PFSK-1 (cell line): Measurements from ENCODE around the gene USP27X.

ENCODE experiments used
- REST ChIP-seq, 2 experiments: IDR thresholded peaks; 2 replicates each; pipeline versions ENCODE4 v1.6.1 to v1.8.0; 2011 to 2012; ENCODE audit warnings: low read depth in 2 of 2, low read length in 2 of 2, control low read depth in 1 of 2, inconsistent platforms in 1 of 2, mild to moderate bottlenecking in 1 of 2, moderate library complexity in 1 of 2; ENCODE audit not compliant: insufficient read depth in 1 of 2
- TAF1 ChIP-seq: IDR thresholded peaks from 2 replicates; pipeline ENCODE4 v1.6.1; 2012; ENCODE audit warnings: low read length, control low read depth, borderline replicate concordance; ENCODE audit not compliant: insufficient read depth

DNA sequence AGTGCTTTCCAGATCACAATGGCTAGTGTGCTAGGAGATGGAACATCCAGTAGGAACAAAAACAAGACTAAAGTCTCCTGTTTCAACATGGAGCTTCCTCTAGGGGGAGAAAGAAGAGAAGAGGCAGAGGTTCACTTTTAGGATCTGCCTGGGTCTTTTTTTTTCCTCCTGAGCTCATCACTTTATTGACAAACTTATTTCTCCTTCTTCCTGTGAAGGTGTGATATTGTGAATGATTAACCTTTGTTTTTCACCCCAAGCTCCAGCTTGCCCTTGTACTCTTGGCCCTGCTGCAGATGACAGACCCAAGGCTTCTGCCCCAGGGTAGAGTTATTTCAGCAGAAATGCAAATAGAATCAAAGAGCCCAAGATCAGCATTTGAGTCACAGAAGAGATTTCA is 36.7 kb upstream of the USP27X start:
- TF ChIP-seq REST (IDR thresholded peaks at IDR 0.05; ENCODE audit: insufficient read depth in 1 of 2, low read depth in 2 of 2, low read length in 2 of 2), result no peak
- TF ChIP-seq TAF1, result no peak
